IMR-90 (cell line): ENCODE measurements around the gene CDON. TPM values are rescaled to one million over a fixed set of nuclear protein-coding genes. Genes with fewer than 3 reads are reported as not detected.

ENCODE experiments used
- ATAC-seq: fragments of 200-7000 bp; cut with Tn5 transposase; 2 replicates; pipeline ENCODE4 v1.9.1; 2020; ENCODE audit warnings: low read depth, mild to moderate bottlenecking, moderate library complexity
- BruUV-seq: library from RNA; stranded (reverse); fragments of 400-500 nt; replicated peaks from 2 replicates; lab custom pipeline; 2021; lab: Mats Ljungman, UMichigan
- CTCF ChIA-PET: fragments of 300-600 bp; formaldehyde crosslinking; extraction: SDS; loops from one replicate; lab custom pipeline; 2021; ENCODE audit warnings: antibody characterized with exemption; lab: Yijun Ruan, JAX
- POLR2A ChIA-PET: fragments of 300-600 bp; sonication (Branson Sonifier 250); formaldehyde crosslinking; loops from one replicate; lab custom pipeline; 2022; ENCODE audit warnings: antibody characterized with exemption; ENCODE audit not compliant: unreplicated experiment; lab: Charles Lee
- DNase-seq: peaks from one replicate; pipeline ENCODE4 v3.0.0; 2013
- H2AFZ ChIP-seq: replicated peaks from 2 replicates; pipeline ENCODE3; 2013; ENCODE audit warnings: low read length, mild to moderate bottlenecking; ENCODE audit not compliant: poor library complexity
- H2AK5ac ChIP-seq: 2 replicates; pipeline ENCODE4 v1.6.1; 2013; ENCODE audit warnings: low read depth, low read length, inconsistent platforms
- H2AK9ac ChIP-seq: replicated peaks from 2 replicates; pipeline ENCODE3; 2013; ENCODE audit warnings: mild to moderate bottlenecking, low read depth, low read length, moderate library complexity; ENCODE audit not compliant: poor library complexity
- H2BK120ac ChIP-seq: 2 replicates; pipeline ENCODE4 v1.6.1; 2013; ENCODE audit warnings: low read depth, low read length, inconsistent platforms
- H2BK15ac ChIP-seq: 3 replicates; pipeline ENCODE4 v1.6.1; 2013; ENCODE audit warnings: low read depth, low read length, inconsistent platforms
- H2BK20ac ChIP-seq: 2 replicates; pipeline ENCODE4 v1.6.1; 2013; ENCODE audit warnings: low read depth, mild to moderate bottlenecking, inconsistent platforms, low read length, moderate library complexity
- H2BK5ac ChIP-seq: 2 replicates; pipeline ENCODE4 v1.6.1; 2013; ENCODE audit warnings: mild to moderate bottlenecking, low read depth, low read length, inconsistent platforms; ENCODE audit not compliant: poor library complexity, severe bottlenecking
- H3K14ac ChIP-seq: replicated peaks from 2 replicates; pipeline ENCODE4 v1.6.1; 2013; ENCODE audit warnings: low read depth, low read length, inconsistent platforms
- H3K18ac ChIP-seq: 2 replicates; pipeline ENCODE4 v1.6.1; 2013; ENCODE audit warnings: low read depth, low read length, control low read depth
- H3K23ac ChIP-seq: 2 replicates; pipeline ENCODE4 v1.6.1; 2013; ENCODE audit warnings: low read depth, low read length, inconsistent platforms
- H3K27ac ChIP-seq: 2 replicates; pipeline ENCODE4 v1.5.1; 2013; ENCODE audit warnings: mild to moderate bottlenecking, control low read depth, low read length; ENCODE audit not compliant: insufficient read depth
- H3K27me3 ChIP-seq: 2 replicates; pipeline ENCODE4 v1.6.1; 2013; ENCODE audit warnings: low read length; ENCODE audit not compliant: control insufficient read depth, insufficient read depth
- H3K36me3 ChIP-seq: 2 replicates; pipeline ENCODE4 v1.6.1; 2013; ENCODE audit warnings: low read length, mixed read lengths; ENCODE audit not compliant: control insufficient read depth, insufficient read depth
- H3K4ac ChIP-seq: 2 replicates; pipeline ENCODE4 v1.6.1; 2013; ENCODE audit warnings: low read depth, low read length, inconsistent platforms
- H3K4me1 ChIP-seq: 2 replicates; pipeline ENCODE4 v1.6.1; 2013; ENCODE audit warnings: low read length, mixed read lengths; ENCODE audit not compliant: control insufficient read depth, insufficient read depth
- H3K4me2 ChIP-seq: 2 replicates; pipeline ENCODE4 v1.6.1; 2013; ENCODE audit warnings: low read depth, mild to moderate bottlenecking, control low read depth, low read length, moderate library complexity
- H3K4me3 ChIP-seq: 2 replicates; pipeline ENCODE4 v1.5.1; 2013; ENCODE audit warnings: low read depth, mild to moderate bottlenecking, control low read depth, low read length, moderate library complexity; ENCODE audit not compliant: insufficient read depth
- H3K56ac ChIP-seq: 2 replicates; pipeline ENCODE4 v1.6.1; 2013; ENCODE audit warnings: low read length, inconsistent platforms; ENCODE audit not compliant: insufficient read depth; ENCODE audit errors: extremely low read depth
- H3K79me1 ChIP-seq, 2 experiments: 2 replicates each; pipeline ENCODE4 v1.6.1; 2013; ENCODE audit warnings: low read length in 2 of 2, inconsistent platforms in 1 of 2, low read depth in 1 of 2
- H3K9ac ChIP-seq: 2 replicates; pipeline ENCODE4 v1.6.1; 2013; ENCODE audit warnings: low read depth, low read length, control low read depth
- H3K9me1 ChIP-seq: 2 replicates; pipeline ENCODE4 v1.6.1; 2013; ENCODE audit warnings: low read length, inconsistent platforms; ENCODE audit not compliant: insufficient read depth
- H3K9me3 ChIP-seq: 2 replicates; pipeline ENCODE4 v1.6.1; 2013; ENCODE audit warnings: low read length; ENCODE audit not compliant: control insufficient read depth, insufficient read depth
- H4K20me1 ChIP-seq: 2 replicates; pipeline ENCODE4 v1.6.1; 2013; ENCODE audit warnings: low read length, inconsistent platforms; ENCODE audit not compliant: insufficient read depth
- H4K5ac ChIP-seq: 2 replicates; pipeline ENCODE4 v1.6.1; 2013; ENCODE audit warnings: mild to moderate bottlenecking, low read depth, low read length, control low read depth
- H4K8ac ChIP-seq, 2 experiments: 2 replicates each; pipeline ENCODE4 v1.6.1; 2013; ENCODE audit warnings: low read depth in 2 of 2, low read length in 2 of 2, control low read depth in 1 of 2, inconsistent platforms in 1 of 2
- H4K91ac ChIP-seq: 2 replicates; pipeline ENCODE4 v1.6.1; 2013; ENCODE audit warnings: low read depth, low read length, inconsistent platforms; ENCODE audit not compliant: insufficient read depth
- BHLHE40 ChIP-seq: fragments of 150-350 bp; IDR thresholded peaks from 2 replicates; pipeline ENCODE4 v1.6.1; 2016; ENCODE audit warnings: mild to moderate bottlenecking, low read depth, low read length
- CHD1 ChIP-seq: IDR thresholded peaks from 2 replicates; pipeline ENCODE4 v1.6.1; 2012; ENCODE audit warnings: low read depth, low read length, improper control_type of control experiment
- FOS ChIP-seq: fragments of 150-350 bp; IDR thresholded peaks from 2 replicates; pipeline ENCODE4 v1.6.1; 2016; ENCODE audit warnings: low read depth, low read length
- MAFK ChIP-seq: IDR thresholded peaks from 2 replicates; pipeline ENCODE4 v1.6.1; 2012; ENCODE audit warnings: low read depth, low read length, improper control_type of control experiment
- MAZ ChIP-seq: IDR thresholded peaks from 2 replicates; pipeline ENCODE4 v1.6.1; 2012; ENCODE audit warnings: low read depth, mild to moderate bottlenecking, low read length, improper control_type of control experiment, moderate library complexity, borderline replicate concordance
- NFE2L2 ChIP-seq: fragments of 150-350 bp; IDR thresholded peaks from 2 replicates; pipeline ENCODE4 v1.6.1; 2016; ENCODE audit warnings: low read depth, mild to moderate bottlenecking, low read length
- POLR2A ChIP-seq: IDR thresholded peaks from 2 replicates; pipeline ENCODE4 v1.6.1; 2012; ENCODE audit warnings: mild to moderate bottlenecking, low read depth, low read length
- RAD21 ChIP-seq: IDR thresholded peaks from 2 replicates; pipeline ENCODE4 v1.6.1; 2012; ENCODE audit warnings: low read length, improper control_type of control experiment
- RCOR1 ChIP-seq: IDR thresholded peaks from 2 replicates; pipeline ENCODE4 v1.6.1; 2012; ENCODE audit warnings: mild to moderate bottlenecking, low read length, improper control_type of control experiment; ENCODE audit not compliant: insufficient replicate concordance
- RFX5 ChIP-seq: IDR thresholded peaks from 2 replicates; pipeline ENCODE4 v1.8.0; 2012; ENCODE audit warnings: low read depth, mild to moderate bottlenecking, low read length, moderate library complexity
- SMC3 ChIP-seq: fragments of 150-350 bp; IDR thresholded peaks from 2 replicates; pipeline ENCODE4 v1.6.1; 2016; ENCODE audit warnings: low read depth, mild to moderate bottlenecking, antibody characterized with exemption, low read length, moderate library complexity
- WGBS, 2 experiments: methylation state at CpG; one replicate each; pipeline versions ENCODE4 v1.1.5 to v1.1.7; 2013; ENCODE audit warnings: missing lambda C conversion rate in 2 of 2; ENCODE audit not compliant: insufficient read length in 1 of 2; ENCODE audit errors: extremely low coverage in 2 of 2; 5-methylcytosine and 5-hydroxymethylcytosine counted together
- dilution Hi-C: fragments of 300-500 bp; cut with HindIII; formaldehyde crosslinking; loops from one replicate; pipeline ENCODE4 v1.14.3; 2018; ENCODE audit warnings: low sequenced_read_pairs; ENCODE audit not compliant: unreplicated experiment
- in situ Hi-C: fragments of 300-500 bp; cut with MboI; formaldehyde crosslinking; loops from 3 replicates; pipeline ENCODE4 v1.14.3; 2019; ENCODE audit warnings: low sequenced_read_pairs, inconsistent platforms, mixed read lengths
- intact Hi-C: fragments of 100-400 bp; cut with micrococcal nuclease; formaldehyde crosslinking; loops from 2 replicates; pipeline ENCODE4 v1.10.0; 2022
- polyA plus RNA-seq, 3 experiments: library from polyadenylated mRNA; depleted of rRNA; stranded (reverse); fragments of >200 nt; gene quantifications; 2 replicates each; pipeline ENCODE4 v1.2.3, GENCODE V29; 2012; ENCODE audit warnings: low replicate concordance in 1 of 3
- total RNA-seq: library from RNA; depleted of rRNA; stranded (reverse); fragments of >200 nt; gene quantifications from 2 replicates; pipeline ENCODE4 v1.2.3, GENCODE V29; 2012
- TF ChIP-seq, protein P1 (sequence below): conservative IDR thresholded peaks from 2 replicates; pipeline ENCODE4 v1.5.1; 2012; ENCODE audit warnings: mild to moderate bottlenecking, low read depth, low read length, improper control_type of control experiment
- TF ChIP-seq, protein P2 (sequence below): fragments of 150-350 bp; IDR thresholded peaks from 2 replicates; pipeline ENCODE4 v1.6.1; 2017; ENCODE audit warnings: mild to moderate bottlenecking, antibody characterized with exemption, low read length, low read depth

The CDON gene
- total and polyA plus RNA-seq, 2 of the 4 experiments (the other 2 are of a cell fraction) = 1.2 to 3.8 TPM

DNA sequence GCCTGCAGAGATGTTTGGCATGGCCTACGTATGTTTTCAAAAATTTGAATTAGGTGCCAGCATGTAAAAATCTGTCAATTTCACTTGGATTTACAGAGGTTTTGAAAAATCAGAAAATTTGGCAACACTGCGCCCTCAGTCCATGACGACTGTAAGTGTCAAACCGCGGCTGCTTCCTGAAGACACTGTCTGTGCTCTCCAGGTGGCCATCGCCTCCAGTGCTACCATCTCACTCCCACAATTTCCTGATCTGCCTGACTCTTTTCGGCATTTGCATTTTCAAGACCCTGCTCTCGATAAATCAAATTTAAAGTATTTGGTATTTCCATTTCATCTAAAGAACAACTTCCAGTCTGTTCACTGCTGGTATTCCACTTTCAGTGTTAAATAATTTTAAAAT lies 82.2 kb downstream of the CDON start:
- Histone ChIP-seq H4K20me1 (no peaks in the 10 kb centered on the region), H2AK5ac (no peak overlapping the region), H3K4me2 (no peak overlapping the region), H3K18ac (no peak overlapping the region), H2AK9ac (no peak overlapping the region), H3K4me1 (peaks cover 2% of the 10 kb centered on the region; the same call in 1 of the 2 replicates), H3K79me1 (no peaks in the 10 kb centered on the region), H3K27ac (no peak overlapping the region), H3K14ac (no peak overlapping the region), H2BK120ac (no peak overlapping the region), H3K56ac (no peak overlapping the region), H4K91ac (no peak overlapping the region), H3K9ac (no peak overlapping the region), H2BK20ac (no peak overlapping the region), H4K5ac (no peak overlapping the region), H2AFZ (no peak overlapping the region), H3K27me3 (no peaks in the 10 kb centered on the region; the same call in 1 of the 2 replicates), H2BK5ac (no peak overlapping the region), H3K4me3 (no peak overlapping the region), H3K4ac (no peak overlapping the region), H2BK15ac (no peak overlapping the region), H3K23ac (no peak overlapping the region), H3K9me3 (no peaks in the 10 kb centered on the region), H3K36me3 (no peaks in the 10 kb centered on the region), H4K8ac (no peak overlapping the region), H3K9me1 (no peaks in the 10 kb centered on the region)
- ChIA-PET POLR2A (no interaction called here), CTCF (no interaction called here)
- DNase-seq = no peak
- no peak for TF ChIP-seq RFX5
- no peak for TF ChIP-seq RAD21
- TF ChIP-seq FOS = no peak
- no peak for TF ChIP-seq MAFK
- no peak for TF ChIP-seq CHD1
- no peak for TF ChIP-seq MAZ
- TF ChIP-seq SMC3 = no peak
- TF ChIP-seq NFE2L2 = no peak
- no peak for TF ChIP-seq RCOR1
- no peak for TF ChIP-seq POLR2A
- TF ChIP-seq, protein P1, sequence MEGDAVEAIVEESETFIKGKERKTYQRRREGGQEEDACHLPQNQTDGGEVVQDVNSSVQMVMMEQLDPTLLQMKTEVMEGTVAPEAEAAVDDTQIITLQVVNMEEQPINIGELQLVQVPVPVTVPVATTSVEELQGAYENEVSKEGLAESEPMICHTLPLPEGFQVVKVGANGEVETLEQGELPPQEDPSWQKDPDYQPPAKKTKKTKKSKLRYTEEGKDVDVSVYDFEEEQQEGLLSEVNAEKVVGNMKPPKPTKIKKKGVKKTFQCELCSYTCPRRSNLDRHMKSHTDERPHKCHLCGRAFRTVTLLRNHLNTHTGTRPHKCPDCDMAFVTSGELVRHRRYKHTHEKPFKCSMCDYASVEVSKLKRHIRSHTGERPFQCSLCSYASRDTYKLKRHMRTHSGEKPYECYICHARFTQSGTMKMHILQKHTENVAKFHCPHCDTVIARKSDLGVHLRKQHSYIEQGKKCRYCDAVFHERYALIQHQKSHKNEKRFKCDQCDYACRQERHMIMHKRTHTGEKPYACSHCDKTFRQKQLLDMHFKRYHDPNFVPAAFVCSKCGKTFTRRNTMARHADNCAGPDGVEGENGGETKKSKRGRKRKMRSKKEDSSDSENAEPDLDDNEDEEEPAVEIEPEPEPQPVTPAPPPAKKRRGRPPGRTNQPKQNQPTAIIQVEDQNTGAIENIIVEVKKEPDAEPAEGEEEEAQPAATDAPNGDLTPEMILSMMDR = no peak
- TF ChIP-seq, protein P2, sequence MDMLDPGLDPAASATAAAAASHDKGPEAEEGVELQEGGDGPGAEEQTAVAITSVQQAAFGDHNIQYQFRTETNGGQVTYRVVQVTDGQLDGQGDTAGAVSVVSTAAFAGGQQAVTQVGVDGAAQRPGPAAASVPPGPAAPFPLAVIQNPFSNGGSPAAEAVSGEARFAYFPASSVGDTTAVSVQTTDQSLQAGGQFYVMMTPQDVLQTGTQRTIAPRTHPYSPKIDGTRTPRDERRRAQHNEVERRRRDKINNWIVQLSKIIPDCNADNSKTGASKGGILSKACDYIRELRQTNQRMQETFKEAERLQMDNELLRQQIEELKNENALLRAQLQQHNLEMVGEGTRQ = no peak
- TF ChIP-seq BHLHE40 = no peak
- no peak for ATAC-seq
- BruUV-seq = no TSS peak
- in situ Hi-C loops (no loop called here), dilution Hi-C loops (no loop called here), intact Hi-C loops (no loop called here)
- WGBS, 2 experiments = 92% methylated on average over 6 of the region's 8 CpGs; no CpG with 5 or more reads in 1 of the 2 experiments
